ENCODE results near the gene PTPRD. TPM values are rescaled to one million over a fixed set of nuclear protein-coding genes. Genes with fewer than 3 reads are reported as not detected.

Gene PTPRD
- total and polyA plus RNA-seq, 7 experiments from 2014 or later, result 0.71 TPM; not detected in 6

DNA sequence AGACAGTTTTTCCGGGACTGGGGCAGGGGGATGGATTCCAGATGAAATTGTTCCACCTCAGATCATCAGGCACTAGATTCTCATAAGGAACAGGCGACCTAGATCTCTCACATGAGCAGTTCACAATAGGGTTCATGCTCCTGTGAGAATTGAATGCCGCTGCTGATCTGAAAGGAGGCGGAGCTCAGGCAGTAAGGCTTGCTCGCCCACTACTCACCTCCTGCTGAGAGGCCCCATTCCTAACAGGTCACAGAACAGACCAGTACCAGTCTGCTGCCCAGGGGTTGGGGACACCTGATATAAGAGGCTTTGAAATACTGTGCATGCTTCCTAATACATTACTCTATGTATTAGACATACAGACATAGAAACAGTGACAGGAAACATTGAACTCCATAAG is 41.1 kb downstream of the PTPRD start:
- CTCF ChIA-PET, result no interaction called here
- Histone ChIP-seq H3K27ac (ENCODE audit: low read depth, low read length) (no peak overlapping the region), H3K4me1 (ENCODE audit: control insufficient read depth in 2 of 2, insufficient read depth in 2 of 2, low read length in 2 of 2) (no peaks in the 10 kb centered on the region), H3K36me3 (ENCODE audit: control insufficient read depth in 2 of 3, insufficient read depth in 3 of 3, low read length in 3 of 3) (no peaks in the 10 kb centered on the region), H3K9me3 (ENCODE audit: control insufficient read depth in 2 of 3, low read length in 3 of 3) (peaks cover 0 to 4% (median 0%) of the 10 kb centered on the region in 3 experiments), H3K4me3 (ENCODE audit: low read length) (no peak overlapping the region), H3K27me3 (ENCODE audit: control insufficient read depth in 2 of 2, insufficient read depth in 2 of 2, low read length in 2 of 2) (no peaks in the 10 kb centered on the region)
- POLR2A ChIA-PET, result no interaction called here
- Mint-ChIP-seq H3K4me1 (no peaks in the 10 kb centered on the region), H3K27me3 (no peaks in the 10 kb centered on the region), H3K4me3 (no peak overlapping the region), H3K36me3 (no peaks in the 10 kb centered on the region), H3K27ac (no peak overlapping the region), H3K9me3 (peaks cover 1 to 25% (median 10%) of the 10 kb centered on the region in 11 donors)
- ATAC-seq (no peak), DNase-seq (no peak)
- intact Hi-C loops (cut with micrococcal nuclease), result no loop called here

- Histone ChIP-seq H3K9me3 (ENCODE audit: control insufficient read depth in 2 of 3, low read length in 3 of 3) (no peaks in the 10 kb centered on the region), H3K4me1 (ENCODE audit: control insufficient read depth in 2 of 2, insufficient read depth in 2 of 2, low read length in 2 of 2) (no peaks in the 10 kb centered on the region), H3K4me3 (ENCODE audit: low read length) (no peak overlapping the region), H3K27ac (ENCODE audit: low read depth, low read length) (no peak overlapping the region), H3K27me3 (ENCODE audit: control insufficient read depth in 2 of 2, insufficient read depth in 2 of 2, low read length in 2 of 2) (no peaks in the 10 kb centered on the region), H3K36me3 (ENCODE audit: control insufficient read depth in 2 of 3, insufficient read depth in 3 of 3, low read length in 3 of 3) (no peaks in the 10 kb centered on the region)
- ATAC-seq (no peak), DNase-seq (no peak)
- no peaks in the 10 kb centered on the region for H3K27me3 Mint-ChIP-seq
- H3K9me3 Mint-ChIP-seq, result peaks cover 1 to 27% (median 6%) of the 10 kb centered on the region in 11 donors
- H3K4me3 Mint-ChIP-seq, result no peak overlapping the region
- intact Hi-C loops (cut with micrococcal nuclease), result no loop called here
- ChIA-PET CTCF (no interaction called here), POLR2A (no interaction called here)
- H3K4me1 Mint-ChIP-seq, result no peaks in the 10 kb centered on the region
- H3K27ac Mint-ChIP-seq, result no peak overlapping the region
- no peaks in the 10 kb centered on the region for H3K36me3 Mint-ChIP-seq
Measured at GRCh38 chr9:10566848-10567247, 46.0 kb downstream of the PTPRD start.

DNA sequence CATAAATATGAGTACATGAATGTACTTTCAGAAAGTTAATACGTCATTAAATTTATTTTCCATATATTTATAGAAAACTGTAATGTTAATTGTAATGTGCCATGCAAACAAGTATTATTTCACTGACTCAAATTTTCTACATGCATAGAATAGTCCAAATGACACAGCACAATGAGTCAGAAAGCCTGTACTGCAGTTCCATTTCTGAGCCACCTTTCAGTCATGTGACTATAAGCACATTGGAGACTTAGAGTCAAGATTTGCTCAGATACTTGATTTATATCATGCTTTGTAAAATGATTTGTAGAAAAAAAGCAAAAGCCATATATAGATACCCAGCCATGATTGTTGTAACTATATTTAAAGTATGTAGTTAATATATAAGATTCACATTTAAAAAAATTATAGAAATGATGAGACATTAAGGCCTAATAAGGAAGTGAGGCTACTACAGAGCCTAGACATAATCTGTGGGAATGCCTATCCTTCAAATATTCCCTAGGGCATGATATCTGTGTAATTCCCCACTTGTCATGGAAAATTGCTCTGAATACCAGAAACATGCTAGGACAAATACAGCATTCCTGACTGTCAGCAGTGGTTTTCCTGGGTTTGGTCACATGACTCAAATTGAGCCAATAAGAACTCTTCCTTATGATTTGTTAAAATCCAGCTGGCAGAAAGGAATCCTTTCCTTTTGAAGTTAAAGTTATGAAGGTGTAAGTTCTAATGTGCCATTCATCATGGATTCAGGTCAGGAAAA is 50.0 kb downstream of the PTPRD start:
- Mint-ChIP-seq H3K9me3 (peaks cover 0 to 28% (median 7%) of the 10 kb centered on the region in 11 donors), H3K4me3 (no peak overlapping the region), H3K4me1 (no peaks in the 10 kb centered on the region), H3K36me3 (no peaks in the 10 kb centered on the region), H3K27ac (no peak overlapping the region), H3K27me3 (no peaks in the 10 kb centered on the region)
- H3K36me3 ChIP-seq (ENCODE audit: control insufficient read depth in 2 of 3, insufficient read depth in 3 of 3, low read length in 3 of 3), result no peaks in the 10 kb centered on the region
- POLR2A ChIA-PET, result no interaction called here
- no peak overlapping the region for H3K27ac ChIP-seq (ENCODE audit: low read depth, low read length)
- no peaks in the 10 kb centered on the region for H3K9me3 ChIP-seq (ENCODE audit: control insufficient read depth in 2 of 3, low read length in 3 of 3)
- DNase-seq (no peak), ATAC-seq (no peak)
- intact Hi-C loops (cut with micrococcal nuclease), result no loop called here
- no peaks in the 10 kb centered on the region for H3K4me1 ChIP-seq (ENCODE audit: control insufficient read depth in 2 of 2, insufficient read depth in 2 of 2, low read length in 2 of 2)
- H3K27me3 ChIP-seq (ENCODE audit: control insufficient read depth in 2 of 2, insufficient read depth in 2 of 2, low read length in 2 of 2), result no peaks in the 10 kb centered on the region
- CTCF ChIA-PET, result no interaction called here
- H3K4me3 ChIP-seq (ENCODE audit: low read length), result no peak overlapping the region

- H3K4me1 Mint-ChIP-seq, result no peaks in the 10 kb centered on the region
- Histone ChIP-seq H3K27me3 (ENCODE audit: control insufficient read depth in 2 of 2, insufficient read depth in 2 of 2, low read length in 2 of 2) (no peaks in the 10 kb centered on the region), H3K4me3 (ENCODE audit: low read length) (no peak overlapping the region), H3K9me3 (ENCODE audit: control insufficient read depth in 2 of 3, low read length in 3 of 3) (no peaks in the 10 kb centered on the region), H3K27ac (ENCODE audit: low read depth, low read length) (no peak overlapping the region), H3K4me1 (ENCODE audit: control insufficient read depth in 2 of 2, insufficient read depth in 2 of 2, low read length in 2 of 2) (no peaks in the 10 kb centered on the region), H3K36me3 (ENCODE audit: control insufficient read depth in 2 of 3, insufficient read depth in 3 of 3, low read length in 3 of 3) (no peaks in the 10 kb centered on the region)
- no peak for DNase-seq
- no peak for ATAC-seq
- ChIA-PET CTCF (no interaction called here), POLR2A (no interaction called here)
- H3K27me3 Mint-ChIP-seq, result no peaks in the 10 kb centered on the region
- H3K27ac Mint-ChIP-seq, result no peak overlapping the region
- peaks cover 0 to 5% (median 0%) of the 10 kb centered on the region in 5 donors for H3K36me3 Mint-ChIP-seq
- peaks cover 0 to 21% (median 11%) of the 10 kb centered on the region in 11 donors for H3K9me3 Mint-ChIP-seq
- intact Hi-C loops (cut with micrococcal nuclease), result no loop called here
- no peak overlapping the region for H3K4me3 Mint-ChIP-seq
Measured at GRCh38 chr9:10548348-10548747, 64.5 kb downstream of the PTPRD start.

DNA sequence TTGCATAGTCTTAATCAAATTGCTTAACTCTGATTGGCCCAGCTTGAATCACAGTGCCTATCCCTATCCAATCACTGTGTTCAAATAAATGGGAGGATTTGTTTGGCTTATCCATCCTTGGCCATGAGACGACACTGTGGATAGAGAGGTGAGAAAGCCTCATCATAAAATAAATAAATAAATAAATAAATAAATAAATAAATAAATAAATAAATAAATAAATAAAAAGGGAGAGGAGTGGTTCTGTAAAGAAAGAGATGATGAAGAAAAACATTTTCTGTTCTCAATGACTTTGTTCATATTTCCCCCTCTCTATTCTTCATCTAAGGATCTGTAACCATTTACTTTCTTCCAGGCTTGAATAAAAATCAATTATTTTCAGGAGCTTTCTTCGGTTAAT is 74.7 kb downstream of the PTPRD start:
- POLR2A ChIA-PET, result no interaction called here
- H3K27ac ChIP-seq (ENCODE audit: low read depth, low read length), result no peak overlapping the region
- no peak for ATAC-seq

GRCh38 chr9:10534850-10535249 is 78.0 kb downstream of the PTPRD start:
- CTCF ChIA-PET, result no interaction called here
- H3K9me3 ChIP-seq (ENCODE audit: control insufficient read depth in 2 of 3, low read length in 3 of 3), result peaks cover 0 to 4% (median 0%) of the 10 kb centered on the region in 3 experiments
- H3K36me3 ChIP-seq (ENCODE audit: control insufficient read depth in 2 of 3, insufficient read depth in 3 of 3, low read length in 3 of 3), result no peaks in the 10 kb centered on the region
- H3K4me1 Mint-ChIP-seq, result no peaks in the 10 kb centered on the region
- POLR2A ChIA-PET, result no interaction called here
- no peaks in the 10 kb centered on the region for H3K27me3 Mint-ChIP-seq
- H3K27ac Mint-ChIP-seq, result no peak overlapping the region
- DNase-seq (no peak), ATAC-seq (no peak)
- peaks cover 0 to 12% (median 4%) of the 10 kb centered on the region in 11 donors for H3K9me3 Mint-ChIP-seq
- no peak overlapping the region for H3K4me3 Mint-ChIP-seq
- H3K36me3 Mint-ChIP-seq, result no peaks in the 10 kb centered on the region
- H3K4me1 ChIP-seq (ENCODE audit: control insufficient read depth in 2 of 2, insufficient read depth in 2 of 2, low read length in 2 of 2), result no peaks in the 10 kb centered on the region
- H3K4me3 ChIP-seq (ENCODE audit: low read length), result no peak overlapping the region
- intact Hi-C loops (cut with micrococcal nuclease), result no loop called here
- H3K27me3 ChIP-seq (ENCODE audit: control insufficient read depth in 2 of 2, insufficient read depth in 2 of 2, low read length in 2 of 2), result no peaks in the 10 kb centered on the region
- no peak overlapping the region for H3K27ac ChIP-seq (ENCODE audit: low read depth, low read length)

More for the DNA sequence above, 74.7 kb downstream of the PTPRD start:
- no peak for DNase-seq
- Mint-ChIP-seq H3K27ac (no peak overlapping the region), H3K9me3 (peaks cover 0 to 18% (median 4%) of the 10 kb centered on the region in 11 donors), H3K36me3 (no peaks in the 10 kb centered on the region), H3K27me3 (no peaks in the 10 kb centered on the region), H3K4me1 (no peaks in the 10 kb centered on the region), H3K4me3 (no peak overlapping the region)
- intact Hi-C loops (cut with micrococcal nuclease), result no loop called here
- H3K4me1 ChIP-seq (ENCODE audit: control insufficient read depth in 2 of 2, insufficient read depth in 2 of 2, low read length in 2 of 2), result no peaks in the 10 kb centered on the region
- no peaks in the 10 kb centered on the region for H3K27me3 ChIP-seq (ENCODE audit: control insufficient read depth in 2 of 2, insufficient read depth in 2 of 2, low read length in 2 of 2)
- H3K36me3 ChIP-seq (ENCODE audit: control insufficient read depth in 2 of 3, insufficient read depth in 3 of 3, low read length in 3 of 3), result no peaks in the 10 kb centered on the region
- CTCF ChIA-PET, result no interaction called here
- H3K9me3 ChIP-seq (ENCODE audit: control insufficient read depth in 2 of 3, low read length in 3 of 3), result peaks cover 0 to 4% (median 0%) of the 10 kb centered on the region in 3 experiments
- H3K4me3 ChIP-seq (ENCODE audit: low read length), result no peak overlapping the region

DNA sequence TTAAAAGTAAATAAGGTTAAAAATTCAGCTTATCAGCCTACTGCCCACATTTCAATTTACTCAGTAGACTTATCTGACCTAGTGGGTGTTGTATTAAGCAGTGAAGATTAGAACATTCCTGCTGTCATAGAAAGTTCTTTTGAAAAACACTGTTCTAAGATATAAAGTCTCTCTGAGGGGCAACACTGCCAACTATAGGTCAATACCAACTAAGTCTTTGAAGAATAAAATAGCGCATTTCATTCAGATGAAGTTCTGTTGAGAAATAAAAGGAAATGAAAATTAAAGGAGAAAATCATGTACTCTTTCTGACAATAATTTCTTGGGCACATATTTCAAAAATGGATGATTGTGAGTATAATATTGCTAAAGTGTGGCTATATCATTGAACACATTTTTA is 86.8 kb downstream of the PTPRD start:
- H3K36me3 Mint-ChIP-seq, result no peaks in the 10 kb centered on the region
- Histone ChIP-seq H3K27ac (ENCODE audit: low read depth, low read length) (no peak overlapping the region), H3K27me3 (ENCODE audit: control insufficient read depth in 2 of 2, insufficient read depth in 2 of 2, low read length in 2 of 2) (no peaks in the 10 kb centered on the region), H3K36me3 (ENCODE audit: control insufficient read depth in 2 of 3, insufficient read depth in 3 of 3, low read length in 3 of 3) (no peaks in the 10 kb centered on the region), H3K4me1 (ENCODE audit: control insufficient read depth in 2 of 2, insufficient read depth in 2 of 2, low read length in 2 of 2) (no peaks in the 10 kb centered on the region), H3K9me3 (ENCODE audit: control insufficient read depth in 2 of 3, low read length in 3 of 3) (no peaks in the 10 kb centered on the region), H3K4me3 (ENCODE audit: low read length) (no peak overlapping the region)
- no peaks in the 10 kb centered on the region for H3K27me3 Mint-ChIP-seq
- H3K4me3 Mint-ChIP-seq, result no peak overlapping the region
- H3K4me1 Mint-ChIP-seq, result no peaks in the 10 kb centered on the region
- ChIA-PET POLR2A (no interaction called here), CTCF (no interaction called here)
- intact Hi-C loops (cut with micrococcal nuclease), result loop anchor here in 1 of 2 donors (10.0 kb wide), 1 partner anchor 59 kb away; no protein-coding TSS in a partner anchor
- peaks cover 0 to 14% (median 5%) of the 10 kb centered on the region in 11 donors for H3K9me3 Mint-ChIP-seq
- DNase-seq (no peak), ATAC-seq (no peak)
- no peak overlapping the region for H3K27ac Mint-ChIP-seq
